WTC11 (cell line): ENCODE data around the gene RPL14.

Source experiments
- CREB1 ChIP-seq: sonication (generic); formaldehyde crosslinking; IDR thresholded peaks from 2 replicates; pipeline ENCODE4 v1.8.0; 2023; ENCODE audit warnings: mild to moderate bottlenecking, missing genetic modification reagents
- TCF7 ChIP-seq: sonication (generic); formaldehyde crosslinking; IDR thresholded peaks from 2 replicates; pipeline ENCODE4 v1.8.0; 2022; ENCODE audit warnings: mild to moderate bottlenecking, low read depth, missing genetic modification reagents, moderate library complexity
- TF ChIP-seq, protein P1 (sequence below): fragments of 200-600 bp; IDR thresholded peaks from 2 replicates; pipeline ENCODE4 v1.8.0; 2022; ENCODE audit warnings: antibody characterized with exemption

DNA sequence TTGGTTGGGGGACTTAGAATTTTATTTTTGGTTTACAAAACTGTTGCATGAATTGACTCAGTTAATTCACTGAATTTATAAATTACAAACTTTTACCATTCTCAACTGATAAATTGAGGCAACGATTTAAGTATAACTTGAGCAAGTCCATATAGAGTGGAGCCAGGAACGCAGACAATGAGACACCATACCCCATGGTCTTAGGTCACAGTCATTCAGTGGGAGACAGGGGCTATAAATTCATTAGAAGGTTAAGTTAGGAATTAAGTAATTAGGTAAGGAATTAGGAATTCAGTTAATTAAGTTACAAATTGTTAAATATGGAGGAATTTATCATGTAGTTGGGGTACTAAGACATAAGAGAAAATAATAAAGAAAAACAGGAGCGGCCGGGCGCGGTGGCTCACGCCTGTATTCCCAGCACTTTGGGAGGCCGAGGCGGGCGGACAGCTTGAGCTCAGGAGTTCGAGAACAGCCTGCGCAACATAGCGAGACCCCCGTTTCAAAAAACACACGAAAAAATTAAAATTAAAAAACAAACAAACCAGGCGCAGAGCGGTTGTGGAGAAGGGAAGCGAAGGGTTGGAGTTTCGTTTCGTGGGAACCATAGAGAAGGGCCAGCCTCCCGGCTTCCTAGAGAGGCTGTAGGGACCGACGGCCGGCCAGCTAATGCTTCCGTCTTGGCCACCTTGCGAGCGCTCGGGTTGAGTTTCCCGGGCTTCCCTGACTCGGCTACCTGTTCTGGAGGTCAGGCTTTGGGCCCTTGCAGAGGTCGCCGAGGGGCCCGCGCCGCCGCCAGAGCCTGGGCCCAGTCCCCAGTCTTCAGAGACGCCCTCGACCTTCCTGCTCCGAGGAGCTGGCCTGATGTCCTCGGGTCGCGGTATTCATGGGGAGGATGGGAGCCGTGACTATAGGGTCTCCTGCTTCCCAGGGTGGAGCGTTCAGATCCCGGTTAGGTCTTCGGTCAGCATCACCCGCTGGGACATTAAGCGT lies 19.6 kb downstream of the RPL14 start, which contains the start of gene ZNF619:
- TF ChIP-seq CREB1 (no peak), TCF7 (CRISPR knock-in tag) (no peak)
- TF ChIP-seq, protein P1, sequence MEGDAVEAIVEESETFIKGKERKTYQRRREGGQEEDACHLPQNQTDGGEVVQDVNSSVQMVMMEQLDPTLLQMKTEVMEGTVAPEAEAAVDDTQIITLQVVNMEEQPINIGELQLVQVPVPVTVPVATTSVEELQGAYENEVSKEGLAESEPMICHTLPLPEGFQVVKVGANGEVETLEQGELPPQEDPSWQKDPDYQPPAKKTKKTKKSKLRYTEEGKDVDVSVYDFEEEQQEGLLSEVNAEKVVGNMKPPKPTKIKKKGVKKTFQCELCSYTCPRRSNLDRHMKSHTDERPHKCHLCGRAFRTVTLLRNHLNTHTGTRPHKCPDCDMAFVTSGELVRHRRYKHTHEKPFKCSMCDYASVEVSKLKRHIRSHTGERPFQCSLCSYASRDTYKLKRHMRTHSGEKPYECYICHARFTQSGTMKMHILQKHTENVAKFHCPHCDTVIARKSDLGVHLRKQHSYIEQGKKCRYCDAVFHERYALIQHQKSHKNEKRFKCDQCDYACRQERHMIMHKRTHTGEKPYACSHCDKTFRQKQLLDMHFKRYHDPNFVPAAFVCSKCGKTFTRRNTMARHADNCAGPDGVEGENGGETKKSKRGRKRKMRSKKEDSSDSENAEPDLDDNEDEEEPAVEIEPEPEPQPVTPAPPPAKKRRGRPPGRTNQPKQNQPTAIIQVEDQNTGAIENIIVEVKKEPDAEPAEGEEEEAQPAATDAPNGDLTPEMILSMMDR, result no peak
